Gastrocnemius medialis (tissue), 4 donors: ENCODE measurements around the gene GUCY2D.

ENCODE experiments used
- CTCF ChIP-seq, 5 experiments: fragments of 450-650 bp in 3 of 5; fragments of 200-600 bp in 2 of 5; sonication (generic) in 2 of 5; IDR thresholded peaks in 4 of 5; conservative IDR thresholded peaks in 1 of 5; 1 replicate in 4 of 5; 2 replicates in 1 of 5; pipeline ENCODE4 v1.5.1; 2016 to 2019; ENCODE audit warnings: antibody characterized with exemption in 5 of 5, mild to moderate bottlenecking in 3 of 5, moderate library complexity in 3 of 5
- POLR2A ChIP-seq, 2 donors: fragments of 450-650 bp; IDR thresholded peaks; one replicate each; pipeline ENCODE4 v1.6.1; 2017; ENCODE audit warnings: antibody characterized with exemption in 2 of 2, mild to moderate bottlenecking in 2 of 2, moderate library complexity in 2 of 2

GRCh38 chr17:8038954-8039610, 36.7 kb downstream of the GUCY2D start, which contains the start of gene ALOX15B:
- no peak for TF ChIP-seq CTCF (IDR thresholded peaks at IDR 0.05 in 4 of 5, conservative IDR thresholded peaks at IDR 0.05 in 1 of 5)
- TF ChIP-seq POLR2A (IDR thresholded peaks at IDR 0.05): no peak
